Activated CD8-positive, alpha-beta memory T cell treated with anti-CD3 and anti-CD28 coated beads, Interleukin-2, amount 50 U/mL, for 24 hours (primary cell): ENCODE measurements around the gene RGL3.
"Not testable (repeated sequence)": the region's sequence is repeated elsewhere in the genome, so short reads cannot be mapped to it uniquely, and the experiment has no call there.

ENCODE experiments used
- DNase-seq: peaks from one replicate; pipeline ENCODE4 v3.0.0-alpha.2; 2020; ENCODE audit errors: extremely low read depth

Gene RGL3, protein sequence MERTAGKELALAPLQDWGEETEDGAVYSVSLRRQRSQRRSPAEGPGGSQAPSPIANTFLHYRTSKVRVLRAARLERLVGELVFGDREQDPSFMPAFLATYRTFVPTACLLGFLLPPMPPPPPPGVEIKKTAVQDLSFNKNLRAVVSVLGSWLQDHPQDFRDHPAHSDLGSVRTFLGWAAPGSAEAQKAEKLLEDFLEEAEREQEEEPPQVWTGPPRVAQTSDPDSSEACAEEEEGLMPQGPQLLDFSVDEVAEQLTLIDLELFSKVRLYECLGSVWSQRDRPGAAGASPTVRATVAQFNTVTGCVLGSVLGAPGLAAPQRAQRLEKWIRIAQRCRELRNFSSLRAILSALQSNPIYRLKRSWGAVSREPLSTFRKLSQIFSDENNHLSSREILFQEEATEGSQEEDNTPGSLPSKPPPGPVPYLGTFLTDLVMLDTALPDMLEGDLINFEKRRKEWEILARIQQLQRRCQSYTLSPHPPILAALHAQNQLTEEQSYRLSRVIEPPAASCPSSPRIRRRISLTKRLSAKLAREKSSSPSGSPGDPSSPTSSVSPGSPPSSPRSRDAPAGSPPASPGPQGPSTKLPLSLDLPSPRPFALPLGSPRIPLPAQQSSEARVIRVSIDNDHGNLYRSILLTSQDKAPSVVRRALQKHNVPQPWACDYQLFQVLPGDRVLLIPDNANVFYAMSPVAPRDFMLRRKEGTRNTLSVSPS

DNA sequence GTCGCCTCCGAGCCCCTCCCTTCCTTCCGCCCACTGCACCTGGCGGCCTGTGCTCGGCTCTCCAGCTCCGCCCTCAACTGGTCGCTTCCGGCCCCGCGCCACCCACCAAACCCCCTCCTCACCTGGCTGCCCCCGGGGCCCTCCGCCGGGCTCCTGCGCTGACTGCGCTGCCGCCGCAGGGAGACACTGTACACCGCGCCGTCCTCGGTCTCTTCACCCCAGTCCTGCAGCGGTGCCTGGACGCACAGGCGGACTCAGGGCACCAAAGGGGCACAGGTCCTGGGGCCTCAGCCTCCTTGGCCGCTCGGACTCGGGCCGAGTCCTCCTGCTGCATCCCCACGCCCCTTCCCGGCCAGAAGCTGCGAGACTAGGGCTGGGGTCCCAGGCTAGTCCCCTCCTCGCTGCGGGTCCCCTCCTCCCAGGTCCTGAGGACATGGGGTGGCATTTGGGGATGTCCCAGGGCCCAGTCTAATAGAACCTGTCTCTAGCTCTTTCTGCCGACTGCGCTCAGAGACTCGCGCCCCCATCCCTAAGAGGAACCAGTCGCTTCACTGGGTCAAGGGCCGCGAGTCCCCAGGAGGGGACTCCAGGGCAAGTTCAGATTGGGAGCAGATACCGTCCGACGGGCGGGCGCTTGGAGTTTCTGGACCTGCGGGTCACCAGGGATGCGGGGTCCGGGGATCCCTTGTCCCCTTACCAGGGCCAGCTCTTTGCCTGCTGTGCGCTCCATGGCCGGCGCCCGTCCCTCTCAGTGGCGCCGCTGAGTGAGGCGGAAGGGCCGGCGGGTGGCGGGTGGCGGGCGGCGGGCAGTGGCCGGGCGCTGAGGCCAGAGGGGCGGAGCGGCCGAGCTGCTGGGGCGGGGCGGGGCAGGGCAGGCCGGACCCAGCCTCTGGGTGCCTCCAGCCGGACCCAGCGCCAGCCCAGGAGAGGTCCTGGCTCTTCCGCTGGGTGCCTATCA, at the start of gene RGL3:
TSS of gene RGL3 (minus strand) at position 766 of the 958 bp plus-strand sequence. CDS start at position 730, 36 bp downstream.
- no peak for DNase-seq

GRCh38 chr19:11468266-11468845, 49.2 kb upstream of the RGL3 start:
- not testable (repeated sequence) for DNase-seq

DNA sequence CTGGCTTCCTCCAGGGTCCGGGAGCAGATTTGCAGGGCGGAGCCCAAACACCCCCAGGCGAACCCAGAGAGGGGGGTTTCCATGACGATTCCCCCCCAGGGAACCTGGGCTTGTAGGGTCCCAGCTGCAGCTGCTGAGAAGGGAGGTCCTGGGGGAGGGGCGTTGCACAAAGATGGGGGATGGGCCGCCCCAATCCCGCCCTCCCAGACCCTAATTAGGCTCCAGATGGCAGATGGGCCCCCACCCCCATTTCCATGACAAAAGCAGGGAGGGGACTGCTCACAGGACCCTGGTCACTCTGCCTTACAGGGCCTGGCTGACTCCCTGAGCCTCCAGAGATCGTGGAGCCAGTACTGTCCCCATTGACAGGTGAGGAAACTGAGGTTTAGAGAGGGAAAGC, 46.5 kb upstream of the RGL3 start:
- DNase-seq = no peak

GRCh38 chr19:11464333-11465265, 45.5 kb upstream of the RGL3 start:
- DNase-seq = no peak

- DNase-seq = no peak
Observed at GRCh38 chr19:11463391-11463790, 44.3 kb upstream of the RGL3 start.

DNA sequence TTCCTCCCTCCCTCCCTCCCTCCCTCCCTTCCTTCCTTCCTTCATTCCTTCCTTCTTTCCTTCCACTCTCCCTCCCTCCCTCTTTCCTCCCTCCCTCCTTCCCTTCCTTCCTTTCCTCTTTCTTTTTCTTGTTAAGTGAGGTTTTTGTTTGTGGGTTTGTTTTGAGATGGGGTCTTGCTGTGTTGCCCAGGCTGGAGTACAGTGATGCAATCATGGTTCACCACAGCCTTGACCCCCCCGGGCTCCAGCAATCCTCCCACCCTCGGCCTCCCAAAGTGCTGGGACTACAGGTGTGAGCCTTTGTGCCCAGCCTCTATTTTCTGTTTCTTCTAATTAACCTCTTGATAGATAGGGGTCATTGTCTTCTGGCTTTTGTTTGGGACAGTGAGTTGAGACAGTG, 42.3 kb upstream of the RGL3 start:
- DNase-seq = no peak

- no peak for DNase-seq
Observed at GRCh38 chr19:11460207-11460606, 41.1 kb upstream of the RGL3 start.

GRCh38 chr19:11458912-11459311, 39.8 kb upstream of the RGL3 start:
- not testable (repeated sequence) for DNase-seq

DNA sequence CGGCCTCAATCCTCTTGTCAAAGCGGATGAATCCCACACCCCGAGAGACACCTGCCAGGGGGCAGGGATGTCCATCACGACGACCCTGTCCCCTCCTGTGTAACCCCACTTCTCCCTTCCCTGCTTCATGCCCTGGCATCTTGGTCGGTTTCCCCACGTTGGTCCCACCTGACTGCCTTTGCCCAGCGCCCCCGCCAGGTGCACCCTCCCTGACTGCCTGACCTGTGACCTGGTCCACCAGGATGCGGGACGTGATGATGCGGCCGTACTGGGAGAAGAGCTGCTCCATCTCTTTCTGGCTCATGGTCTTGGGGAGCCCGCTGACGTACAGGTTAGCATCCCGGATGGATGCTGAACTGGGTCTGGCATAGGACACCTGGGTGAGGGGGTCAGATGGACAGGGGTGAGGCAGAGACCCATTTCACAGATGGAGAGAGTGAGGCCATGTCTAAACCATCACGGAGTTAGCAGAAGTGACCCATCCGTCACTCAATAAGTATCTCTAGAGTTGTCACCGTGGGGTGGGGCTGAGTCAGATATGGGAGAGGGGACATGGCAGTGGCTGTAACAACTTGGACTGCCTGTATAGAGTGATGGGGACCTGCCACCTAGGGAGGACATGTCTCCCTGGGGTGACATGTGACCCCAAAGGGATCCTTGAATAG, 39.3 kb upstream of the RGL3 start:
- no peak for DNase-seq

DNA sequence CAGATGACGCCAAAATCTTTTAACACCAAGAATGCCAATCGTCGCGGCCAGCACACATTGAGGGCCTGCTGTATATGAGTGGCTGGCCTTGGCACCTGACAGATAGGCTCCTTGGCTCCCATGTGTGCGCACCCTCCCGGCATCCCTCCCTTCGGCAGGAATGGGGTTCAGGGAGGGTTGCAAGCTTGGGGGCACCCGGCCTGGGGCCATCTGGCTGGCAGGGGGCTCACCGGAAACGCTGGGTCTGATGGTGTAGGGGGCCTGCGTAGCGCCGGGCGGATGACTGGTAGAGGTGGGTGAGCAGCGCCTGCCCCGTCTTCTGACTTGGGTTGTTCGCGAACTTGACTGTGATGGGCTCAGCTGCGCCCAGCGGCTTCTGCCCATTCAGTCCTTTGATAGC, 38.7 kb upstream of the RGL3 start:
- no peak for DNase-seq

GRCh38 chr19:11457115-11457514, 38.0 kb upstream of the RGL3 start:
- no peak for DNase-seq

GRCh38 chr19:11456659-11457058, 37.5 kb upstream of the RGL3 start:
- no peak for DNase-seq

DNA sequence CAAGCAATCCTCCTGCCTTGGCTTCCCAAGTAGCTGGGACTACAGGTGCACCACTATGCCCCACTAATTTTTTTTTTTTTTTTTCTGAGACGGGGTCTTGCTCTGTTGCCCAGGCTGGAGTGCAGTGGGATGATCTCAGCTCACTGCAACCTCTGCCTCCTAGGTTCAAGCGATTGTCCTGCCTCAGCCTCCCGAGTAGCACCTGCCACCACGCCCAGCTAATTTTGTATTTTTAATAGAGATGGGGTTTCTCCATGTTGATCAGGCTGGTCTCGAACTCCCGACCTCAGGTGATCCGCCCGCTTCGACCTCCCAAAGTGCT, 36.1 kb upstream of the RGL3 start:
- DNase-seq = not testable (repeated sequence)

GRCh38 chr19:11453468-11454341, 34.6 kb upstream of the RGL3 start:
- no peak for DNase-seq

GRCh38 chr19:11452620-11453310, 33.7 kb upstream of the RGL3 start:
- DNase-seq = no peak

DNA sequence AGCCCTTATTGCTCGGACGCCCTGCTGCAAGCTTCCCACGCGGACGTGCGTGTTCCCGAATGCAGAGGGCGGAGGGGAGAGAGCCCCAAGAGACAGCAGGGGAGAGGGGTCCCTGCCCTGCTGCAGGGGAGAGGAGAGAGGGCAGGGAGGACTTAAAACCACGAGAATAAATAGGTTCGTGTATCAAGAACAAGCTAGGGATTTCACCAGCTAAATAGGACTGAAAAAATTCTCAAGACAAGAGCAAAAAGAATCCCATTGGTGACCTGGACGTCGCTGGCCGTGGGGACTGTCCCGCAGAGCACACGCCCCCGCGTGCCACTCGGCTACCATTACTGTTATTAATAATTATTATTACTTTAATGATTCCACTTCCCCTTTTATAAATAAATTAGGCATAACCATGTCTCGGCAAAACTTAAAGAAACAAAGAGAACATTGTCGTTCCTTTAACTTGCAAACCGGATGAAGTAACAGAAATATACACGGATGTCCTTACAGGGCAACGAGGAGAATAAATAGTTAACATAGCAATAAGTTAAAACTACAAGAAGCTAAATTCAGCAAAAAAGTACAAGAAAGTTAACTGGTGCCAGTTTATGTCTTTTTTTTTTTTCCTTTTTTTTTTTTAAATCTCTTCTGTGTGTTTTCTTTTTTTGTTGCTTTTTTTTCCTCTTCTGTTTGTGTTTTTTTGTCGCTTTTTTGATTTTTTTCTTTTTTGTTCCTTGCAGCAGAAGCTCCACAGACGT, 32.9 kb upstream of the RGL3 start:
- no peak for DNase-seq

DNA sequence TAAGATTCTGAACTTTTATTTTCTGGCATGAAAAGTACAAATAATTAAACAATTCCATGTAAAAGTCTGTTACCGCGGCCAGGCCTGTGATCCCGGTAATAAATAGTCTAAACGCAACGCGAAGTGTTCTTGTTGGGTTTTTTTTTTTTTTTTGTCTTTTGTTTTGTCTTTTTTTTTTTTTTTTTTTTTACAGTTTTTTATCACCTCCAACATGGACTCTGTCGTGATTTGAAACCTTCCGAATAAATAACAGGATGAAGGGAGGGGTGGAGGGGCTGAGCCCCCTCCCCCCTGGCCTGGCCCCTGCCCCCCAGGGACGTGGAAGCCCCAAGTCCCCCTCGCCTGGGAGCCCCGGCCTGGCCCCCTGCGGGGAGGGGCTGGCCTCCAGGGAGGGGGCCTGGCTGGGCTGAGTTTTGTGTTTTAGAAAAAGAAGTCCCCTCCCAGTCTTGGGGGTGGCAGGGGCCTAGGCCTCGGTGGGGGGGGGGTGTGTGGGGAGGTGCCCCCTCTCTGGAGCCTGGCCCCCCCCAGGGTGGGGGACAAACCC, 32.3 kb upstream of the RGL3 start:
- DNase-seq = no peak
